Activated B cell treated with CpG ODN at 0.5 μM for 24 hours (primary cell): ENCODE measurements around the gene MYL9. TPM values are rescaled to one million over a fixed set of nuclear protein-coding genes. Genes with fewer than 3 reads are reported as not detected.

ENCODE experiments used
- ATAC-seq: fragments of 200-7000 bp; cut with Tn5 transposase; one replicate; pipeline ENCODE4 v1.10.0; 2021; ENCODE audit warnings: low read depth, mild to moderate bottlenecking, moderate library complexity
- CTCF ChIA-PET: fragments of 350-600 bp; sonication (Branson Sonifier 250); formaldehyde crosslinking; loops from one replicate; lab custom pipeline; 2021; ENCODE audit warnings: antibody characterized with exemption; lab: Charles Lee
- POLR2A ChIA-PET: fragments of 350-600 bp; sonication (Branson Sonifier 250); formaldehyde crosslinking; loops from one replicate; lab custom pipeline; 2021; ENCODE audit warnings: antibody characterized with exemption; lab: Charles Lee
- DNase-seq: peaks from one replicate; pipeline ENCODE4 v3.0.0; 2022
- H3K27ac Mint-ChIP-seq: one replicate; pipeline ENCODE4 v1.8.0; 2020; ENCODE audit warnings: mixed read lengths
- H3K27me3 Mint-ChIP-seq: one replicate; pipeline ENCODE4 v1.8.0; 2021; ENCODE audit warnings: mixed read lengths
- H3K36me3 Mint-ChIP-seq: one replicate; pipeline ENCODE4 v1.8.0; 2021; ENCODE audit warnings: low read depth, mixed read lengths
- H3K4me1 Mint-ChIP-seq: one replicate; pipeline ENCODE4 v1.8.0; 2021; ENCODE audit warnings: mixed read lengths
- H3K4me3 Mint-ChIP-seq: one replicate; pipeline ENCODE4 v1.8.0; 2020; ENCODE audit warnings: mild to moderate bottlenecking, mixed read lengths
- H3K9me3 Mint-ChIP-seq: one replicate; pipeline ENCODE4 v1.8.0; 2020; ENCODE audit warnings: mixed read lengths
- CTCF ChIP-seq: fragments of 200-600 bp; IDR thresholded peaks from one replicate; pipeline ENCODE4 v1.8.0; 2022; ENCODE audit warnings: antibody characterized with exemption, mild to moderate bottlenecking
- intact Hi-C: fragments of 100-400 bp; cut with micrococcal nuclease; formaldehyde crosslinking; loops from one replicate; pipeline ENCODE4 v1.15.1; 2024
- total RNA-seq: library from RNA; stranded (reverse); gene quantifications from 2 replicates; pipeline ENCODE4 v1.2.3, GENCODE V29; 2022

The MYL9 gene
- total RNA-seq, 1 donor from 2014 or later = 5.4 TPM

DNA sequence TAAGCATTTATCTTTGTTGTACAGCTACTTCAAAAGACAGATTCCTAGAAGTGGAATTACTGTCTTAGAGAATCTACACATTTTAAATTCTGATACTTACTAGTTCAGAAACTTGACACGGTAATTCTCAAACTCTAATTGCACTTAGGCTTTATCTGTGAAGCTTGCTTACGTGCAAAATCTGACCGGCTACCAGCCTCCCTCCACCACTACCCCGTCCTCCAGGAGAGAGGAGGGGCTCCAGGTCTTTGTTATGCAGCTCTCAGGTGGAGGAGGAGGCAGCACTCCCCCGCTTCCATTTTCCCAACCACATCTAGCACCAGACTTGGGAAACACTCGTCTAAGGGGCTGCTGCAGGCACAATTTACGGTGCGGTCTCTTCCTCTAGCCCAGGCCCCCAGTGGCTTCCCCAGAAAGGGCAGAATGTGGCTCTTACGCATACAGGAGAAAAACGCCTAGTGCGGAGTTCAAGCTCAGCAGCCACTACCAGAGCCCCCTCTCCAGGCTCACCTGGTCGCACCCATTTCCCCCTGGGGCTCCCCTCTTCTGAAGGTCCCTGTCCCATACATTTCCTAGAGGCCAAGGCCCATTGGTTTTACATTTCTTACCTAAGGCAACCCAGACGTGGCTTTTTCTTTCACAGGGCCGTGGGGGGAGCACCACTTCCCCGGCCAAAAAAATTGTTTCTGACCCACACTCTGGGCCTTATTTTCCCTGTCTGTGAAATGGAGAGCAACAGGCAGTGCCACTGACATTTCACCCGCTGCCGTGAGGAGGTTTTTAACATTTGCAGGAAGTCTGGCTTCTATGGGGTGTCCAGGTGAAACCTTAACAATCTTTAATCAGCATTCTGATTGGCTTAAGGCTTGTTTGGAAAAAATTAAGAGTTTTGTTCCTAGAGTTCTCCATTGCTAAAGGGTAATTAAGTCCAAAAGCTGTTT, 30.5 kb downstream of the MYL9 start:
- DNase-seq = no peak
- H3K4me1 Mint-ChIP-seq = peaks cover 36% of the 10 kb centered on the region
- peak overlapping the region; percentile 91 for H3K27ac Mint-ChIP-seq
- no peak for ATAC-seq
- POLR2A ChIA-PET = interaction anchor here (0.6 to 9.7 kb wide), 5 partner anchors 11 to 330 kb away, joined by 3 to 268 read pairs (median 66); partner anchors contain the start of gene RAB5IF
- CTCF ChIA-PET = interaction anchor here (0.6 to 5.3 kb wide), 3 partner anchors 22 to 348 kb away, joined by 3 to 39 read pairs (median 3); partner anchors contain the start of gene RAB5IF
- TF ChIP-seq CTCF = no peak
- H3K27me3 Mint-ChIP-seq = no peaks in the 10 kb centered on the region
- intact Hi-C loops = loop anchor here (1.0 to 5.0 kb wide), 2 partner anchors 200 to 618 kb away; partner anchors contain the start of genes DSN1 and SCAND1
- peaks cover 12% of the 10 kb centered on the region for H3K36me3 Mint-ChIP-seq
- H3K4me3 Mint-ChIP-seq = peak overlapping the region; percentile 83
- H3K9me3 Mint-ChIP-seq = no peaks in the 10 kb centered on the region

- Mint-ChIP-seq H3K36me3 (peaks cover 12% of the 10 kb centered on the region), H3K27ac (peak overlapping the region; percentile 91), H3K4me1 (peaks cover 36% of the 10 kb centered on the region), H3K27me3 (no peaks in the 10 kb centered on the region), H3K4me3 (peak overlapping the region; percentile 83), H3K9me3 (no peaks in the 10 kb centered on the region)
- ATAC-seq (peak; percentile 30), DNase-seq (peak; percentile 26)
- no peak for TF ChIP-seq CTCF
- POLR2A ChIA-PET = interaction anchor here (0.6 to 9.7 kb wide), 14 partner anchors 12 to 619 kb away, joined by 3 to 268 read pairs (median 4); partner anchors contain the start of genes RAB5IF, SCAND1 and SLA2
- intact Hi-C loops = loop anchor here (1.0 to 5.0 kb wide), 5 partner anchors 16 to 618 kb away; partner anchors contain the start of genes DSN1, RAB5IF and SCAND1
- CTCF ChIA-PET = interaction anchor here (1.8 to 5.3 kb wide), 2 partner anchors 22 to 33 kb away, joined by 11 to 39 read pairs; partner anchors contain the start of gene RAB5IF
Observed at GRCh38 chr20:36572701-36573102, 31.4 kb downstream of the MYL9 start.

DNA sequence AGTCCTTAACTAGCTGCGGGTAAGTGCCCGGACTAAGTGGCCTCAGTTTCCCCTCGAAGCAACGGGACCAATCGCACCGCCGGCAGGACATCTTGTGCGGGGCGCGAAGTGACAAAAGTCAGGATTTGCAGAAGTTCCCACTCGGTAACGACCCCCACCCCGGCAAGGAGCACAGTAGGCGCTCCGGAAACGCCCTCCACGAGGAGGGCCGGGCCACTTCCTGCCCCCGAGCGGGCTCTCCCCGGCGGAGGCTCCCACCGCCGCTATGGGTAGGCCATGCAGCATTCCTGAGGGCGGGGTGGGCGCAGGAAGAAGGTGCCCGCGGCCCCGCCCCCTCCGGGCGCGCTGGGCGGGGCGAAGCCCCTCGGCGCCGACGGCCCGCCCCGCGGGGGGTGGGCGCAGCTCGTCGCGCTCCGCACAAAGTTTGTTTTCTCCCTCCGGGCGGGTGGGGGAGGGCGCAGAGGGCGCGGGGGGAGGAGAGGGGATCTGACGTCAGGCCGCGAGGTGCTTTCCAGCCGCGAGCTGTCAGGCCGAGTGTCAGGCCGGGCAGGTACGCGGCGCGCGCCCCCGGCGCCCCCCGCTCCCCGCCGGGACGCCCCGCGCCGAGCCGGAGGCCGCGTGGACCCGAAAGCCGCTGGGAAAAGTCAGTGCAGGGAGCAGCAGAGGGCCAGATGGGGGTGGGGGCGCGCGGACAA, 31.9 kb downstream of the MYL9 start, which contains the start of gene TGIF2:
Gene TGIF2, plus strand, starts transcription at position 495 of the 695 bp plus-strand sequence. CDS start 5,178 bp downstream, outside the sequence.
- ATAC-seq (peak; percentile 77), DNase-seq (peak; percentile 92)
- Mint-ChIP-seq H3K36me3 (peaks cover 12% of the 10 kb centered on the region), H3K27ac (peak within 1 kb of the TSS; percentile 91), H3K4me1 (peaks cover 36% of the 10 kb centered on the region), H3K9me3 (no peaks in the 10 kb centered on the region), H3K27me3 (no peaks in the 10 kb centered on the region), H3K4me3 (peak within 1 kb of the TSS; percentile 90)
- intact Hi-C loops = loop anchor here (1.0 to 5.0 kb wide), 4 partner anchors 17 to 199 kb away; partner anchors contain the start of genes DSN1 and RAB5IF
- ChIA-PET POLR2A (interaction anchor here (0.6 to 9.7 kb wide), 16 partner anchors 13 to 619 kb away, joined by 3 to 268 read pairs (median 4); partner anchors contain the start of genes RAB5IF, SCAND1 and SLA2), CTCF (interaction anchor here (1.8 to 5.3 kb wide), 2 partner anchors 21 to 32 kb away, joined by 11 to 39 read pairs; partner anchors contain the start of gene RAB5IF)
- no peak for TF ChIP-seq CTCF

- ATAC-seq (peak; percentile 4), DNase-seq (peak; percentile 55)
- Mint-ChIP-seq H3K4me1 (peaks cover 36% of the 10 kb centered on the region), H3K4me3 (peak overlapping the region; percentile 90), H3K27me3 (no peaks in the 10 kb centered on the region), H3K9me3 (no peaks in the 10 kb centered on the region), H3K36me3 (peaks cover 18% of the 10 kb centered on the region), H3K27ac (peak overlapping the region; percentile 69)
- TF ChIP-seq CTCF = no peak
- POLR2A ChIA-PET = interaction anchor here (0.6 to 9.7 kb wide), 10 partner anchors 9 to 620 kb away, joined by 3 to 268 read pairs (median 6); partner anchors contain the start of genes RAB5IF and SCAND1
- CTCF ChIA-PET = interaction anchor here (1.8 to 5.3 kb wide), 2 partner anchors 21 to 31 kb away, joined by 11 to 39 read pairs; partner anchors contain the start of gene RAB5IF
- intact Hi-C loops = loop anchor here (1.0 to 5.0 kb wide), 4 partner anchors 18 to 198 kb away; partner anchors contain the start of genes DSN1 and RAB5IF
Observed at GRCh38 chr20:36573798-36574365, 32.6 kb downstream of the MYL9 start.
